Tongue (tissue), 1 donor: ENCODE results near the gene IL1B. TPM values are rescaled to one million over a fixed set of nuclear protein-coding genes. Genes with fewer than 3 reads are reported as not detected.

Experiments used
- total RNA-seq: library from RNA; depleted of rRNA; stranded (reverse); fragments of >200 nt; gene quantifications from one replicate; pipeline ENCODE4 v1.2.3, GENCODE V29; 2014

The IL1B gene
- total RNA-seq, 1 donor from 2014 or later: 0.21 TPM

Other genes starting within 250 kb of the IL1B start
- gene SLC20A1, start 190.8 kb downstream of the IL1B start, total RNA-seq: 22.8 TPM
- gene NT5DC4, start 115.8 kb downstream of the IL1B start, total RNA-seq: 0.21 TPM
- 35.3 TPM for gene CKAP2L, start 72.2 kb downstream of the IL1B start, total RNA-seq
- not detected for gene IL1A, start 52.3 kb downstream of the IL1B start, total RNA-seq
- gene IL37, start 74.4 kb upstream of the IL1B start, total RNA-seq: not detected
- not detected for gene IL36G, start 141.2 kb upstream of the IL1B start, total RNA-seq
- 0.72 TPM for gene IL36A, start 168.7 kb upstream of the IL1B start, total RNA-seq
- gene IL36B, start 216.1 kb upstream of the IL1B start, total RNA-seq: not detected
- 5.6 TPM for gene IL36RN, start 222.4 kb upstream of the IL1B start, total RNA-seq
- gene IL1F10, start 231.2 kb upstream of the IL1B start, total RNA-seq: not detected